T-helper 1 cell treated with Interleukin-12 subunit alpha and Interleukin-12 subunit beta and Interleukin-4 antibody, amounts not matched to agents 30 ng/mL and 1 ng/mL, for 36 hours (primary cell): ENCODE data around the gene CST5. TPM values are rescaled to one million over a fixed set of nuclear protein-coding genes. Genes with fewer than 3 reads are reported as not detected.
"Not testable (repeated sequence)": the region's sequence is repeated elsewhere in the genome, so short reads cannot be mapped to it uniquely, and the experiment has no call there.

Experiments
- intact Hi-C: fragments of 100-400 bp; cut with micrococcal nuclease; formaldehyde crosslinking; loops from one replicate; pipeline ENCODE4 v1.15.1; 2024
- total RNA-seq: library from RNA; stranded (reverse); gene quantifications from 2 replicates; pipeline ENCODE4 v1.2.3, GENCODE V29; 2022

CST5 gene
- total RNA-seq, 1 donor from 2014 or later = not detected

- intact Hi-C loops = no loop called here
These were observed 23.3 kb downstream of the CST5 start for GRCh38 chr20:23856226-23856625.

GRCh38 chr20:23841693-23842092, 37.9 kb downstream of the CST5 start:
- intact Hi-C loops = no loop called here

GRCh38 chr20:23835716-23836115, 43.8 kb downstream of the CST5 start:
- intact Hi-C loops = no loop called here

GRCh38 chr20:23832775-23833513, 46.6 kb downstream of the CST5 start:
- intact Hi-C loops = no loop called here

DNA sequence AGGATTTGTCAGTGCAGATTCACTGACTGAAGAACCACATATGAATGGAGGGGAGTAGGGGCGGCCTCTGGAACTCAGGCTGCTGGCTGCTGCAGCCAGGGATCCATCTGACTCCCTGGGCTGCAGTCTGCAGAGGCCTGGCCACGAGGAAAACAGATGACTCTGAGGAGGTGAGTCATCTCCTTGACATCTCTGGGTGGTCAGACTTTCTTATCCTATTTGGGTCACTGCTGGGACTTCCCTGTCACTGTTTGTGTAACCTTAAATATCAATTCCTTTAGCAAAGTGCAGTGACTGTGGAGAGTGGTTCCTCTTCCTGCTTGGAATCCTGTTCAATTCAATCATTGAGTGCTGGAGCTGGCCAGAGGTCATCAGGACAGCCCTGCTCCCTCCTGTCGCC, 47.6 kb downstream of the CST5 start:
- intact Hi-C loops = not testable (repeated sequence)

DNA sequence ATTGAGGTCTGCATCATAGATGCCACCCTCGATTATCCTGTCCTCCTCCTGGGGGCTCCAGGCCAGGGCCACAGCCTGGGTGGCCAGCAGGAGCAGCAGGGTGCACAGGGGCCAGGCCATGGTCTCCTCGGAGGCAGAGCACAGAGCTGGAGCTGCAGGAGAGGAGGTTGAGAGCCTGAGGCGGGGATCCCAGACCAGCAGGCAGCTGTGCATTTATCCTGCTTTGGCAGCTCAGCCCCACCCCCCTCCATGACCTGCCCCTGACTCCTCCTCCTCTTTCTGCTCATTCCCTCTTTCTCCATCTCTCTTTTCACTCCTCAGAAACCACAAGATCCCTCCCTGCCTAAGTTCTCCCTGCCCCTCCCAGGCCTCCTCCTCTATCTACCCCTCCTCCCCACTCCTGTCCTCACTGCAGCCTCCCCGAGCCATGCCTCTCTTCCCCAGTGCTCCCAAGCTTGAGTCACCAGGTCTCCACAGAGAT, 53.0 kb downstream of the CST5 start, which contains the start of gene CST2:
TSS of gene CST2 (minus strand) at position 189 of the 481 bp plus-strand sequence. CDS start at position 120, 69 bp downstream.
- intact Hi-C loops = no loop called here

Other genes starting within 250 kb of the CST5 start
- 0.59 and 0.83 TPM in 2 replicates for gene CST3, start 241.8 kb downstream of the CST5 start, total RNA-seq
- not detected in 2 replicates for gene CST4, start 190.7 kb downstream of the CST5 start, total RNA-seq
- not detected in 2 replicates for gene CST1, start 128.8 kb downstream of the CST5 start, total RNA-seq
- not detected in 2 replicates for gene CST2, start 53.0 kb downstream of the CST5 start, total RNA-seq
- gene GGTLC1, start 109.0 kb upstream of the CST5 start, total RNA-seq = not detected in 2 replicates